GM21390 (cell line): ENCODE results near the gene TCF4.
A peak's percentile ranks its signal among the peaks of the same experiment; 100 is the strongest.

ENCODE experiments used
- ATAC-seq: cut with Tn5 transposase; IDR thresholded peaks from one replicate; pipeline ENCODE4 v1.9.1; 2021; ENCODE audit not compliant: unreplicated experiment

The TCF4 gene

GRCh38 chr18:55331301-55331700, 256.7 kb downstream of the TCF4 start:
- no peak for ATAC-seq

GRCh38 chr18:55328301-55328700, 259.7 kb downstream of the TCF4 start:
- peak; percentile 43 for ATAC-seq

GRCh38 chr18:55327454-55327853, 260.5 kb downstream of the TCF4 start:
- ATAC-seq = no peak

- no peak for ATAC-seq
Observed at GRCh38 chr18:55326134-55326533, 261.9 kb downstream of the TCF4 start.

GRCh38 chr18:55324166-55324565, 263.8 kb downstream of the TCF4 start:
- ATAC-seq = no peak

- ATAC-seq = no peak
Observed at GRCh38 chr18:55323051-55323994, 264.7 kb downstream of the TCF4 start.

- ATAC-seq = peak; percentile 53
Observed at GRCh38 chr18:55322178-55322735, 265.7 kb downstream of the TCF4 start.

GRCh38 chr18:55321265-55322177, 266.5 kb downstream of the TCF4 start:
- ATAC-seq = peak; percentile 65

GRCh38 chr18:55320424-55321264, 267.3 kb downstream of the TCF4 start:
- ATAC-seq = no peak

- no peak for ATAC-seq
Observed at GRCh38 chr18:55319459-55320193, 268.4 kb downstream of the TCF4 start.

GRCh38 chr18:55318951-55319441, 269.0 kb downstream of the TCF4 start:
- no peak for ATAC-seq

GRCh38 chr18:55317864-55318263, 270.1 kb downstream of the TCF4 start:
- ATAC-seq = no peak

- ATAC-seq = no peak
Observed at GRCh38 chr18:55317324-55317723, 270.7 kb downstream of the TCF4 start.

GRCh38 chr18:55316486-55317184, 271.4 kb downstream of the TCF4 start:
- ATAC-seq = no peak

GRCh38 chr18:55314615-55315237, 273.3 kb downstream of the TCF4 start:
- ATAC-seq = no peak

GRCh38 chr18:55314031-55314430, 274.0 kb downstream of the TCF4 start:
- no peak for ATAC-seq

- ATAC-seq = no peak
Observed at GRCh38 chr18:55310863-55311262, 277.1 kb downstream of the TCF4 start.

GRCh38 chr18:55310044-55310676, 277.8 kb downstream of the TCF4 start:
- ATAC-seq = no peak
